Measurements from ENCODE around the gene SORCS2. TPM values are rescaled to one million over a fixed set of nuclear protein-coding genes. Genes with fewer than 3 reads are reported as not detected.

Gene SORCS2
- total and polyA plus RNA-seq, 2 donors (not counting 1 experiment from before 2014, with no cell fraction given), result not detected

DNA sequence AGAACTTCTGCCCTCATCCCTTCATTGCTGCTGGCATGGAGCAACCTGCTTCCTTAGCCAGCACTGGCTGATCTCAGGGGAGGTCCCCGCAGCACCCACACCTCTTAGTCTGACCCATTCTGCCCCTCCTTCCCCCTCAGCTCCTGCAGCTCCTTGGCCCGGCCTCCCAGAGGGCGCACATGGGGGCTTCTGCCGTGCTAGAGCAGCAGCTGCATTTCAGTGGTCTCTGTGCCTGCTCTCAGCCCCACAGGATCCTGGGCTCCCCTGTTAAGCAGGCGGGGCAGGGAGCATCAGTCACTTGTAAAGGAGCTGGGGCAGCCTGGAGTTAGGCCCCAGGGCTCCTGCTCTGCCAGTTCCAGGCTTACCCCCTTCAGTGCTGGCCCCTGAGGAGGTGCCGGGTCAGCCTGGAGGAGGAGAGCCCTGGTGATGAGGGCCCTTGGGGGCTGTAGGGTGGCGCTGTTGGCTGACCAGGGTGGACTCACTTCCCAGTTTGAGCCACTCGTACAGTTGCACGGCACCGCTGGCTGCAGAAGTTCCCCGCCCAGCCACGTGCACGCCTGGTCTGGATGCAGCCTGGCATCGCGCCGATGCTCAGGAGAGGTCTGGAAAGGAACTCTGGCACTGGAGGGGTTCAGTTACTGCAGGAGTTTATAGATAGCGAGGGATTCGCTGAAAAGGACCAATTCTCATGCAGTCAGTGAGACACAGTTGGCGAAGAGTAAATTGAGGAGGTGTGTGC is 327.5 kb downstream of the SORCS2 start:
- H3K9me3 ChIP-seq (ENCODE audit: control extremely low read depth in 1 of 3, control insufficient read depth in 2 of 3, insufficient read depth in 1 of 3, low read length in 2 of 3), result peaks cover 0 to 11% (median 0%) of the 10 kb centered on the region in 3 donors
- ATAC-seq (ENCODE audit: low read depth) (no peak), DNase-seq (no peak)
- Mint-ChIP-seq H3K4me1 (no peaks in the 10 kb centered on the region), H3K9me3 (ENCODE audit: insufficient read depth) (no peaks in the 10 kb centered on the region), H3K4me3 (no peak overlapping the region), H3K27ac (no peak overlapping the region), H3K27me3 (peaks cover 3% of the 10 kb centered on the region)
- no peaks in the 10 kb centered on the region for H3K4me1 ChIP-seq (ENCODE audit: control insufficient read depth in 2 of 2, insufficient read depth in 2 of 2, low read length in 2 of 2)
- H4K20me1 ChIP-seq (ENCODE audit: control insufficient read depth, insufficient read depth, low read length, poor library complexity, severe bottlenecking), result no peaks in the 10 kb centered on the region
- TF ChIP-seq EZH2 (IDR thresholded peaks at IDR 0.05; ENCODE audit: borderline replicate concordance, insufficient read depth, low read depth, low read length, poor library complexity, severe bottlenecking), result no peak
- TF ChIP-seq, protein P1, sequence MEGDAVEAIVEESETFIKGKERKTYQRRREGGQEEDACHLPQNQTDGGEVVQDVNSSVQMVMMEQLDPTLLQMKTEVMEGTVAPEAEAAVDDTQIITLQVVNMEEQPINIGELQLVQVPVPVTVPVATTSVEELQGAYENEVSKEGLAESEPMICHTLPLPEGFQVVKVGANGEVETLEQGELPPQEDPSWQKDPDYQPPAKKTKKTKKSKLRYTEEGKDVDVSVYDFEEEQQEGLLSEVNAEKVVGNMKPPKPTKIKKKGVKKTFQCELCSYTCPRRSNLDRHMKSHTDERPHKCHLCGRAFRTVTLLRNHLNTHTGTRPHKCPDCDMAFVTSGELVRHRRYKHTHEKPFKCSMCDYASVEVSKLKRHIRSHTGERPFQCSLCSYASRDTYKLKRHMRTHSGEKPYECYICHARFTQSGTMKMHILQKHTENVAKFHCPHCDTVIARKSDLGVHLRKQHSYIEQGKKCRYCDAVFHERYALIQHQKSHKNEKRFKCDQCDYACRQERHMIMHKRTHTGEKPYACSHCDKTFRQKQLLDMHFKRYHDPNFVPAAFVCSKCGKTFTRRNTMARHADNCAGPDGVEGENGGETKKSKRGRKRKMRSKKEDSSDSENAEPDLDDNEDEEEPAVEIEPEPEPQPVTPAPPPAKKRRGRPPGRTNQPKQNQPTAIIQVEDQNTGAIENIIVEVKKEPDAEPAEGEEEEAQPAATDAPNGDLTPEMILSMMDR (IDR thresholded peaks at IDR 0.05), result no peak
- H3K4me2 ChIP-seq (replicated peaks; ENCODE audit: low read depth, low read length, poor library complexity, severe bottlenecking), result no peak overlapping the region
- 74% methylated on average over 18 of the region's 19 CpGs for WGBS (ENCODE audit: insufficient coverage)
- ChIA-PET CTCF (no interaction called here), POLR2A (no interaction called here)
- H3K27ac ChIP-seq (ENCODE audit: low read length in 2 of 2), result no peak overlapping the region
- peaks cover 0 to 3% (median 0%) of the 10 kb centered on the region in 4 experiments for H3K27me3 ChIP-seq (replicated peaks in 1 of 4; ENCODE audit: control extremely low read depth in 1 of 4, control insufficient read depth in 3 of 4, insufficient read depth in 4 of 4, low read length in 3 of 4)
- H3K36me3 ChIP-seq (replicated peaks in 1 of 2; ENCODE audit: control extremely low read depth in 1 of 2, control insufficient read depth in 1 of 2, extremely low read depth in 1 of 2, insufficient read depth in 2 of 2, low read length in 1 of 2), result no peaks in the 10 kb centered on the region
- no peak overlapping the region for H2AFZ ChIP-seq (ENCODE audit: insufficient read depth, low read depth, low read length, poor library complexity, severe bottlenecking)
- no peaks in the 10 kb centered on the region for H3K79me2 ChIP-seq (ENCODE audit: control insufficient read depth, insufficient read depth, low read length)
- H3K4me3 ChIP-seq (ENCODE audit: control extremely low read depth in 1 of 5, extremely low read depth in 1 of 5, insufficient read depth in 1 of 5, low read depth in 2 of 5, low read length in 4 of 5), result no peak overlapping the region
- intact Hi-C loops (cut with micrococcal nuclease), result no loop called here
- no peak overlapping the region for H3K9ac ChIP-seq (ENCODE audit: low read length)

DNA sequence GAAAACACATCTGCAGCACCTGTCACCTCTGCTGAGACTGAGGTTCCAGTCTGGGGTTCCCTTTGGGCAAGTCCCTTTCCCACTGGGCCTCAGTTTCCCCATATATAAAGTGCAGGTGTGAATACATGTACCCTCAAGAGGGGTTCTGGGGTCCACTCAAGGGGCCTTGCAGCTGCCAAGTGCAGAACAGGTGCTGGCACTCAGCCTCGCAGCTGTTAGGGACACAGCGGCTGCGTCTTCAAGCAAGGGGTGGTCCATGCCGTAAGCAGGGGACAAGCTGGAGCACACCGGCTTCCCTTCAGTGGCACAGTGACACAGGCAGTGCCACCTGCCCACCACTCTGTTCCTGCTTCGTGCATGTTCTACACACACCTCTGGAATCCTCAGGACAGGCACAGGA is 329.3 kb downstream of the SORCS2 start:
- Histone ChIP-seq H3K9ac (ENCODE audit: low read length) (no peak overlapping the region), H3K27ac (ENCODE audit: low read length in 2 of 2) (no peak overlapping the region), H3K4me1 (ENCODE audit: control insufficient read depth in 2 of 2, insufficient read depth in 2 of 2, low read length in 2 of 2) (no peaks in the 10 kb centered on the region), H3K79me2 (ENCODE audit: control insufficient read depth, insufficient read depth, low read length) (no peaks in the 10 kb centered on the region), H3K27me3 (replicated peaks in 1 of 4; ENCODE audit: control extremely low read depth in 1 of 4, control insufficient read depth in 3 of 4, insufficient read depth in 4 of 4, low read length in 3 of 4) (peaks cover 0 to 6% (median 0%) of the 10 kb centered on the region in 4 experiments), H2AFZ (ENCODE audit: insufficient read depth, low read depth, low read length, poor library complexity, severe bottlenecking) (no peak overlapping the region), H3K4me2 (replicated peaks; ENCODE audit: low read depth, low read length, poor library complexity, severe bottlenecking) (no peak overlapping the region), H3K9me3 (ENCODE audit: control extremely low read depth in 1 of 3, control insufficient read depth in 2 of 3, insufficient read depth in 1 of 3, low read length in 2 of 3) (peaks cover 0 to 6% (median 0%) of the 10 kb centered on the region in 3 donors), H3K36me3 (replicated peaks in 1 of 2; ENCODE audit: control extremely low read depth in 1 of 2, control insufficient read depth in 1 of 2, extremely low read depth in 1 of 2, insufficient read depth in 2 of 2, low read length in 1 of 2) (no peaks in the 10 kb centered on the region), H3K4me3 (ENCODE audit: control extremely low read depth in 1 of 5, extremely low read depth in 1 of 5, insufficient read depth in 1 of 5, low read depth in 2 of 5, low read length in 4 of 5) (no peak overlapping the region), H4K20me1 (ENCODE audit: control insufficient read depth, insufficient read depth, low read length, poor library complexity, severe bottlenecking) (no peaks in the 10 kb centered on the region)
- TF ChIP-seq, protein P1 (IDR thresholded peaks at IDR 0.05), result no peak
- no peak for TF ChIP-seq EZH2 (IDR thresholded peaks at IDR 0.05; ENCODE audit: borderline replicate concordance, insufficient read depth, low read depth, low read length, poor library complexity, severe bottlenecking)
- Mint-ChIP-seq H3K4me1 (no peaks in the 10 kb centered on the region), H3K27me3 (peaks cover 16% of the 10 kb centered on the region), H3K4me3 (no peak overlapping the region), H3K9me3 (ENCODE audit: insufficient read depth) (no peaks in the 10 kb centered on the region), H3K27ac (no peak overlapping the region)
- intact Hi-C loops (cut with micrococcal nuclease), result no loop called here
- DNase-seq (no peak), ATAC-seq (ENCODE audit: low read depth) (no peak)
- ChIA-PET POLR2A (no interaction called here), CTCF (no interaction called here)
- WGBS (ENCODE audit: insufficient coverage), result 62% methylated on average over 6 of the region's 6 CpGs
